GM12891 (cell line): ENCODE measurements around the gene POLR1F.

ENCODE experiments used
- PAX5 ChIP-seq: IDR thresholded peaks from 2 replicates; pipeline ENCODE4 v1.6.1; 2011; ENCODE audit warnings: low read length, moderate library complexity, mild to moderate bottlenecking; ENCODE audit not compliant: insufficient read depth, severe bottlenecking
- POLR2A ChIP-seq: IDR thresholded peaks from 2 replicates; pipeline ENCODE4 v1.6.1; 2011; ENCODE audit warnings: low read depth, low read length, control low read depth
- POLR2AphosphoS5 ChIP-seq: IDR thresholded peaks from 2 replicates; pipeline ENCODE4 v1.6.1; 2011; ENCODE audit warnings: low read depth, low read length, control low read depth
- POU2F2 ChIP-seq: IDR thresholded peaks from 2 replicates; pipeline ENCODE4 v1.6.1; 2011; ENCODE audit warnings: low read depth, mild to moderate bottlenecking, control low read depth, low read length, moderate library complexity
- SPI1 ChIP-seq: IDR thresholded peaks from 2 replicates; pipeline ENCODE4 v1.6.1; 2011; ENCODE audit warnings: low read depth, low read length, control low read depth
- TAF1 ChIP-seq: IDR thresholded peaks from 2 replicates; pipeline ENCODE4 v1.6.1; 2011; ENCODE audit warnings: low read depth, low read length, control low read depth

GRCh38 chr7:19709249-19709578 lies 377 bp upstream of the POLR1F start:
- TF ChIP-seq TAF1 (no peak), POLR2A (no peak), POLR2AphosphoS5 (no peak), SPI1 (no peak), POU2F2 (no peak), PAX5 (no peak)
